Astrocyte (in vitro differentiated cells and primary cell): ENCODE data around the gene MMP10. TPM values are rescaled to one million over a fixed set of nuclear protein-coding genes. Genes with fewer than 3 reads are reported as not detected.
"Not testable (repeated sequence)": the region's sequence is repeated elsewhere in the genome, so short reads cannot be mapped to it uniquely, and the experiment has no call there.

Experiments used
- DNase-seq: peaks from one replicate; pipeline ENCODE4 v3.0.0-alpha.2; 2010; ENCODE audit warnings: low read depth
- FAIRE-seq: peaks from 2 replicates; lab custom pipeline; 2011; peaks lifted over from hg19 to GRCh38; lab: Jason Lieb, UNC
- H2AFZ ChIP-seq: 2 replicates; pipeline ENCODE4 v1.6.0; 2012; ENCODE audit warnings: low read depth, low read length, inconsistent platforms
- H3K27ac ChIP-seq: 2 replicates; pipeline ENCODE4 v1.5.1; 2011; ENCODE audit warnings: low read depth, low read length, inconsistent platforms
- H3K27me3 ChIP-seq: 2 replicates; pipeline ENCODE4 v1.6.0; 2011; ENCODE audit warnings: low read length, inconsistent platforms; ENCODE audit not compliant: insufficient read depth
- H3K36me3 ChIP-seq: 2 replicates; pipeline ENCODE4 v1.5.1; 2011; ENCODE audit warnings: low read length, inconsistent platforms; ENCODE audit not compliant: insufficient read depth
- H3K4me1 ChIP-seq: 2 replicates; pipeline ENCODE4 v1.5.1; 2011; ENCODE audit warnings: low read length, inconsistent platforms; ENCODE audit not compliant: insufficient read depth
- H3K4me2 ChIP-seq: 2 replicates; pipeline ENCODE4 v1.6.0; 2012; ENCODE audit warnings: low read length, inconsistent platforms
- H3K4me3 ChIP-seq: 2 replicates; pipeline ENCODE4 v1.5.1; 2011; ENCODE audit warnings: low read depth, mild to moderate bottlenecking, low read length, inconsistent platforms; ENCODE audit not compliant: insufficient read depth
- H3K79me2 ChIP-seq: 2 replicates; pipeline ENCODE4 v1.6.0; 2012; ENCODE audit warnings: mild to moderate bottlenecking, low read length, inconsistent platforms; ENCODE audit not compliant: insufficient read depth
- H3K9ac ChIP-seq: 2 replicates; pipeline ENCODE4 v1.6.0; 2012; ENCODE audit warnings: mild to moderate bottlenecking, low read length, inconsistent platforms
- H3K9me3 ChIP-seq: 2 replicates; pipeline ENCODE4 v1.5.1; 2012; ENCODE audit warnings: low read depth, mild to moderate bottlenecking, low read length, inconsistent platforms; ENCODE audit not compliant: insufficient read depth
- H4K20me1 ChIP-seq: 2 replicates; pipeline ENCODE4 v1.6.0; 2012; ENCODE audit warnings: low read length, inconsistent platforms; ENCODE audit not compliant: insufficient read depth
- H3K27ac Mint-ChIP-seq: one replicate; pipeline ENCODE4 v1.8.0; 2021; ENCODE audit warnings: mild to moderate bottlenecking, mixed read lengths; ENCODE audit not compliant: unreplicated experiment
- H3K27me3 Mint-ChIP-seq: one replicate; pipeline ENCODE4 v1.8.0; 2021; ENCODE audit warnings: low read depth, mixed read lengths; ENCODE audit not compliant: unreplicated experiment
- H3K36me3 Mint-ChIP-seq: one replicate; pipeline ENCODE4 v1.8.0; 2021; ENCODE audit warnings: low read depth, mixed read lengths; ENCODE audit not compliant: unreplicated experiment
- H3K4me1 Mint-ChIP-seq: one replicate; pipeline ENCODE4 v1.8.0; 2021; ENCODE audit warnings: low read depth, mixed read lengths; ENCODE audit not compliant: unreplicated experiment
- H3K4me3 Mint-ChIP-seq: one replicate; pipeline ENCODE4 v1.8.0; 2021; ENCODE audit warnings: mild to moderate bottlenecking, moderate library complexity, mixed read lengths; ENCODE audit not compliant: unreplicated experiment
- H3K9me3 Mint-ChIP-seq: one replicate; pipeline ENCODE4 v1.8.0; 2021; ENCODE audit warnings: mild to moderate bottlenecking, mixed read lengths; ENCODE audit not compliant: unreplicated experiment
- CTCF ChIP-seq: IDR thresholded peaks from 2 replicates; pipeline ENCODE4 v1.5.1; 2011; ENCODE audit warnings: low read depth, mild to moderate bottlenecking, inconsistent platforms, low read length, moderate library complexity; ENCODE audit not compliant: insufficient read depth
- EZH2 ChIP-seq: IDR thresholded peaks from 2 replicates; pipeline ENCODE4 v1.6.1; 2012; ENCODE audit warnings: mild to moderate bottlenecking, low read length, inconsistent platforms; ENCODE audit not compliant: insufficient read depth
- total RNA-seq: library from RNA; stranded (reverse); gene quantifications from 2 replicates; pipeline ENCODE4 v1.2.1, GENCODE V29; 2021

Gene MMP10
- total RNA-seq, 1 donor from 2014 or later, result 1.1 TPM

- H3K36me3 ChIP-seq, result no peaks in the 10 kb centered on the region
- no peak overlapping the region for H3K9ac ChIP-seq
- H4K20me1 ChIP-seq, result no peaks in the 10 kb centered on the region
- no peak for TF ChIP-seq CTCF
- no peak for TF ChIP-seq EZH2
- H3K27ac Mint-ChIP-seq, result no peak overlapping the region
- no peaks in the 10 kb centered on the region for H3K4me1 ChIP-seq
- no peak overlapping the region for H3K4me2 ChIP-seq
- no peak overlapping the region for H2AFZ ChIP-seq
- H3K79me2 ChIP-seq, result no peaks in the 10 kb centered on the region
- H3K27me3 Mint-ChIP-seq, result no peaks in the 10 kb centered on the region
- no peaks in the 10 kb centered on the region for H3K36me3 Mint-ChIP-seq
- peaks cover 6% of the 10 kb centered on the region for H3K9me3 Mint-ChIP-seq
- no peak overlapping the region for H3K4me3 ChIP-seq
- no peak overlapping the region for H3K27ac ChIP-seq
- no peak for DNase-seq
- no peak for FAIRE-seq
- no peak overlapping the region for H3K4me3 Mint-ChIP-seq
- no peaks in the 10 kb centered on the region for H3K27me3 ChIP-seq
- H3K4me1 Mint-ChIP-seq, result no peaks in the 10 kb centered on the region
- no peaks in the 10 kb centered on the region for H3K9me3 ChIP-seq
Measured at GRCh38 chr11:102749101-102749722, 31.2 kb downstream of the MMP10 start.

GRCh38 chr11:102746746-102747578 lies 33.5 kb downstream of the MMP10 start:
- not testable (repeated sequence) for FAIRE-seq, H3K36me3 Mint-ChIP-seq, H3K36me3 ChIP-seq, H3K27ac ChIP-seq, H4K20me1 ChIP-seq, H3K4me2 ChIP-seq, H3K27me3 Mint-ChIP-seq, H3K9ac ChIP-seq, H3K9me3 Mint-ChIP-seq, H3K4me3 ChIP-seq, H3K9me3 ChIP-seq, DNase-seq, H3K79me2 ChIP-seq, H2AFZ ChIP-seq, H3K4me1 ChIP-seq, H3K27me3 ChIP-seq, H3K4me1 Mint-ChIP-seq
- peak overlapping the region; percentile 20 for H3K27ac Mint-ChIP-seq
- H3K4me3 Mint-ChIP-seq, result peak overlapping the region; percentile 81

- Mint-ChIP-seq H3K9me3 (no peaks in the 10 kb centered on the region), H3K27me3 (peaks cover 1% of the 10 kb centered on the region), H3K27ac (no peak overlapping the region), H3K4me3 (no peak overlapping the region), H3K4me1 (no peaks in the 10 kb centered on the region), H3K36me3 (no peaks in the 10 kb centered on the region)
- H3K4me3 ChIP-seq, result no peak overlapping the region
- no peak overlapping the region for H3K4me2 ChIP-seq
- H3K36me3 ChIP-seq, result no peaks in the 10 kb centered on the region
- no peaks in the 10 kb centered on the region for H3K4me1 ChIP-seq
- H4K20me1 ChIP-seq, result no peaks in the 10 kb centered on the region
- TF ChIP-seq EZH2, result no peak
- no peak for TF ChIP-seq CTCF
- DNase-seq (no peak), FAIRE-seq (no peak)
- H3K9ac ChIP-seq, result no peak overlapping the region
- no peaks in the 10 kb centered on the region for H3K27me3 ChIP-seq
- H3K79me2 ChIP-seq, result no peaks in the 10 kb centered on the region
- no peak overlapping the region for H3K27ac ChIP-seq
- no peaks in the 10 kb centered on the region for H3K9me3 ChIP-seq
- no peak overlapping the region for H2AFZ ChIP-seq
Measured at GRCh38 chr11:102734650-102735049, 45.8 kb downstream of the MMP10 start.
